Endothelial cell of umbilical vein (primary cell): ENCODE results near the gene FBXO33. TPM values are rescaled to one million over a fixed set of nuclear protein-coding genes. Genes with fewer than 3 reads are reported as not detected.

Source experiments
- BruUV-seq: library from RNA; stranded (reverse); fragments of 400-500 nt; replicated peaks from 2 replicates; lab custom pipeline; 2021; lab: Mats Ljungman, UMichigan
- CTCF ChIA-PET: fragments of 300-600, 350-600 bp; sonication (Branson Sonifier 250); formaldehyde crosslinking; loops from one replicate; lab custom pipeline; 2021; ENCODE audit warnings: antibody characterized with exemption, inconsistent platforms; lab: Charles Lee
- POLR2A ChIA-PET: fragments of 300-600, 350-600 bp; sonication (Branson Sonifier 250); formaldehyde crosslinking; loops from one replicate; lab custom pipeline; 2021; ENCODE audit warnings: antibody characterized with exemption, inconsistent platforms; lab: Charles Lee
- DNase-seq: peaks from one replicate; pipeline ENCODE4 v3.0.0-alpha.2; 2011; ENCODE audit warnings: low read depth, low spot score
- FAIRE-seq: peaks from 2 replicates; lab custom pipeline; 2011; peaks lifted over from hg19 to GRCh38; lab: Jason Lieb, UNC
- H2AFZ ChIP-seq: 2 replicates; pipeline ENCODE4 v1.6.0; 2012; ENCODE audit warnings: low read depth, low read length, control low read depth, inconsistent platforms
- H3K27ac ChIP-seq: 2 replicates; pipeline ENCODE4 v1.5.1; 2011; ENCODE audit warnings: low read depth, mild to moderate bottlenecking, control low read depth, low read length, moderate library complexity; ENCODE audit not compliant: insufficient read depth
- H3K27me3 ChIP-seq, 2 experiments: 2 replicates each; pipeline versions ENCODE4 v1.6.0 to v1.6.1; 2011; ENCODE audit warnings: low read length in 2 of 2, mixed read lengths in 1 of 2; ENCODE audit not compliant: control insufficient read depth in 2 of 2, insufficient read depth in 2 of 2
- H3K36me3 ChIP-seq, 2 experiments: 2 replicates in 1 of 2; 3 replicates in 1 of 2; pipeline ENCODE4 v1.5.1; 2011; ENCODE audit warnings: low read length in 2 of 2, mild to moderate bottlenecking in 1 of 2, moderate library complexity in 1 of 2; ENCODE audit not compliant: control insufficient read depth in 2 of 2, insufficient read depth in 2 of 2; ENCODE audit errors: extremely low read depth in 1 of 2
- H3K4me1 ChIP-seq: 3 replicates; pipeline ENCODE4 v1.5.1; 2011; ENCODE audit warnings: mild to moderate bottlenecking, low read length; ENCODE audit not compliant: control insufficient read depth, insufficient read depth; ENCODE audit errors: extremely low read depth
- H3K4me2 ChIP-seq: 2 replicates; pipeline ENCODE4 v1.6.1; 2011; ENCODE audit warnings: low read length, control low read depth, mixed read lengths; ENCODE audit not compliant: insufficient read depth
- H3K4me3 ChIP-seq, 3 experiments: fragments of 200-600 bp in 1 of 3; sonication (generic), shearing (Covaris generic) in 1 of 3; replicated peaks in 1 of 3; 2 replicates each; pipeline ENCODE4 v1.5.1; 2011 to 2016; ENCODE audit warnings: control low read depth in 3 of 3, low read length in 3 of 3, mild to moderate bottlenecking in 2 of 3, inconsistent platforms in 1 of 3, low read depth in 1 of 3, moderate library complexity in 1 of 3; ENCODE audit not compliant: insufficient read depth in 1 of 3
- H3K79me2 ChIP-seq: 2 replicates; pipeline ENCODE4 v1.6.0; 2012; ENCODE audit warnings: low read length, inconsistent platforms; ENCODE audit not compliant: control insufficient read depth, insufficient read depth
- H3K9ac ChIP-seq: replicated peaks from 2 replicates; pipeline ENCODE3; 2011; ENCODE audit warnings: low read length, control low read depth; ENCODE audit not compliant: insufficient read depth; ENCODE audit errors: extremely low read depth
- H3K9me1 ChIP-seq: replicated peaks from 3 replicates; pipeline ENCODE4 v1.6.0; 2011; ENCODE audit warnings: mild to moderate bottlenecking, low read length; ENCODE audit not compliant: control insufficient read depth, insufficient read depth; ENCODE audit errors: extremely low read depth
- H3K9me3 ChIP-seq: replicated peaks from 2 replicates; pipeline ENCODE4 v1.5.1; 2012; ENCODE audit warnings: low read length, inconsistent platforms; ENCODE audit not compliant: control insufficient read depth, insufficient read depth
- H4K20me1 ChIP-seq: replicated peaks from 2 replicates; pipeline ENCODE3; 2011; ENCODE audit warnings: mild to moderate bottlenecking, low read length; ENCODE audit not compliant: control insufficient read depth, insufficient read depth; ENCODE audit errors: extremely low read depth
- CTCF ChIP-seq, 2 donors: IDR thresholded peaks; 1 replicate in 1 of 2; 2 replicates in 1 of 2; pipeline ENCODE4 v1.5.1; 2011; ENCODE audit warnings: low read length in 2 of 2, mild to moderate bottlenecking in 2 of 2, moderate library complexity in 2 of 2, control low read depth in 1 of 2, inconsistent platforms in 1 of 2, low read depth in 1 of 2; ENCODE audit not compliant: insufficient read depth in 1 of 2; ENCODE audit errors: extremely low read depth in 1 of 2
- EZH2 ChIP-seq: IDR thresholded peaks from 2 replicates; pipeline ENCODE4 v1.6.1; 2012; ENCODE audit warnings: borderline replicate concordance, low read depth, mild to moderate bottlenecking, moderate library complexity, low read length, inconsistent platforms; ENCODE audit not compliant: severe bottlenecking
- FOS ChIP-seq: IDR thresholded peaks from 2 replicates; pipeline ENCODE4 v1.6.1; 2011; ENCODE audit warnings: mild to moderate bottlenecking, low read length, moderate library complexity, borderline replicate concordance; ENCODE audit not compliant: insufficient read depth
- GATA2 ChIP-seq: IDR thresholded peaks from 2 replicates; pipeline ENCODE4 v1.7.0; 2011; ENCODE audit warnings: low read depth, mild to moderate bottlenecking, moderate library complexity, mixed read lengths, low read length; ENCODE audit not compliant: insufficient read length, insufficient read depth
- JUN ChIP-seq: IDR thresholded peaks from 2 replicates; pipeline ENCODE4 v1.6.1; 2011; ENCODE audit warnings: borderline replicate concordance, low read depth; ENCODE audit not compliant: insufficient read length, insufficient read depth
- MAX ChIP-seq: IDR thresholded peaks from 2 replicates; pipeline ENCODE4 v1.6.1; 2011; ENCODE audit not compliant: insufficient read depth, insufficient read length
- MYC ChIP-seq: IDR thresholded peaks from one replicate; pipeline ENCODE4 v1.6.1; 2011; ENCODE audit warnings: mild to moderate bottlenecking, low read depth, low read length
- POLR2A ChIP-seq: IDR thresholded peaks from 2 replicates; pipeline ENCODE4 v1.6.1; 2012; ENCODE audit warnings: low read depth, mild to moderate bottlenecking, control low read depth, low read length
- POLR2AphosphoS5 ChIP-seq: IDR thresholded peaks from 2 replicates; pipeline ENCODE4 v1.6.1; 2012; ENCODE audit warnings: low read depth, mild to moderate bottlenecking, control low read depth, low read length, moderate library complexity; ENCODE audit not compliant: insufficient read depth
- dilution Hi-C: fragments of 300-500 bp; cut with MboI; formaldehyde crosslinking; loops from one replicate; pipeline ENCODE4 v1.15.0; 2019; ENCODE audit warnings: low sequenced_read_pairs; ENCODE audit not compliant: extremely low pct_ligation_motif_present
- intact Hi-C: fragments of 100-400 bp; cut with micrococcal nuclease; formaldehyde crosslinking; loops from one replicate; pipeline ENCODE4 v1.10.0; 2022
- polyA plus RNA-seq, 4 experiments: library from polyadenylated mRNA; depleted of rRNA in 3 of 4; stranded (reverse) in 3 of 4; unstranded in 1 of 4; fragments of >200 nt; gene quantifications; 2 replicates each; pipeline versions ENCODE4 v1.2.1 to v1.2.3, GENCODE V29; 2011 to 2012; ENCODE audit warnings: missing spikeins in 1 of 4
- total RNA-seq: library from RNA; stranded (reverse); gene quantifications from 2 replicates; pipeline ENCODE4 v1.2.3, GENCODE V29; 2021

Gene FBXO33
- total and polyA plus RNA-seq, 2 donors (not counting 3 experiments of a cell fraction or from before 2014, with no cell fraction given), result 4.2 to 5.0 TPM

DNA sequence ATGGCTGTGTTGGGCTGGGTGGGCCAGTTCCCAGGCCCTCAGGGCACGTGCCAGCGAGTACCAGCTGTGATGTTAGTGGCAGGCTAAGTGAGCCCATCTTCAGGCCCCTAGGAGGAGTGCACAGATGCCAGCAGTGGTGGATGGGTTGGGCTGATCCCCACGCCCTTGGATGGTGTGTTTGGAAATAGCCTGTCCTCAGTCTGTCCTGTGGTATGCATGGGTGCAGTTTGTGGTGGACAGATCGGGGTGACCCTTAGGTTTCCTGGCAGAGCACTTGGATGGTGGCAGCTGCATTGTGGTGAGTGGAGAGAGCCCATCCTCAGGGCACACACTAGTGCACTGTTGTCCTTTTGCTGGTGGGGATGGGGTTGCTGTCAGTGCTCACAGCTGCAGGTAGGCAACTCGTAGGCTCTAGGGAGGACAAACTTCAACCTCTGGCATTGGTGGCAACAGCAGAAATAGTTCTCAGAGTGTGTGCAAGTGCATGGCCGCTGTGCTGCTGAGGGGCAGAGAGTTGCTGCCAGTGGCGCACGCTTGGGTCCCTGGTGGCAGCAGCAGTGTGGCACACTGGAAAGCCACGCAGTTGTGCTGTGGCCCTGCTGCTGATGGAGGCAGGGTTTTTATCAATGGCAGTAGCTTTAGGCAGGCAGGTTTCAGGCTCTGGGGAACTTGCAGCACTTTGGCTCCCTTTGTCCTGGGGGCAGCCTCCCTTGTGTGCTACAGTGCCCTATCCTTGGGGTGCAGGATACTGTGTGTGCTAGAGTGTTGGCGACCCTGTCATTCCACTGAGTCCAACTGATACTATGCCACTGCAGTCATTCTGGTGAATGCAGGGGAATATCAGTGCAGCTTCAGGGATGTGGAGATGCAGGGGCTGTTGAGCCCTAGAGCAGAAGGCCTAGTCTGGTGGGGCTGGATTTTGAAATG lies 65.5 kb downstream of the FBXO33 start:
- ChIA-PET CTCF (interaction anchor here (0.5 to 2.4 kb wide), 4 partner anchors 17 to 260 kb away, joined by 3 to 18 read pairs (median 8); partner anchors contain the start of gene GEMIN2), POLR2A (no interaction called here)
- Histone ChIP-seq H3K9ac (no peak overlapping the region), H3K4me2 (no peak overlapping the region), H3K9me3 (no peaks in the 10 kb centered on the region), H3K4me3 (no peak overlapping the region), H3K36me3 (no peaks in the 10 kb centered on the region), H3K27me3 (no peaks in the 10 kb centered on the region), H3K4me1 (no peaks in the 10 kb centered on the region), H3K79me2 (no peaks in the 10 kb centered on the region), H4K20me1 (no peaks in the 10 kb centered on the region), H3K27ac (no peak overlapping the region), H3K9me1 (no peaks in the 10 kb centered on the region), H2AFZ (no peak overlapping the region)
- dilution Hi-C loops (no loop called here), intact Hi-C loops (loop anchor here (5.0 kb wide), 1 partner anchor 194 kb away; the partner anchor contains the start of gene TRAPPC6B)
- no peak for TF ChIP-seq GATA2
- TF ChIP-seq MYC, result no peak
- no peak for TF ChIP-seq MAX
- no peak for TF ChIP-seq POLR2AphosphoS5
- no peak for TF ChIP-seq POLR2A
- TF ChIP-seq EZH2, result no peak
- no peak for TF ChIP-seq JUN
- no peak for TF ChIP-seq FOS
- no peak for TF ChIP-seq CTCF (IDR thresholded peaks at IDR 0.05; ENCODE audit: extremely low read depth in 1 of 2, insufficient read depth in 1 of 2, low read depth in 1 of 2, low read length in 2 of 2)
- DNase-seq (no peak), FAIRE-seq (no peak)
- no TSS peak for BruUV-seq
